Measurements from ENCODE around the gene SLC15A3.

The SLC15A3 gene

GRCh38 chr11:60906132-60906972, 45.6 kb downstream of the SLC15A3 start, which contains the start of gene PRPF19:
Gene PRPF19, minus strand, starts transcription at chr11:60906585. Its CDS starts 203 bp downstream, at chr11:60906382.
- peak within 1 kb of the TSS; percentile 95 for H3K27ac Mint-ChIP-seq
- peaks cover 3% of the 10 kb centered on the region for H3K36me3 Mint-ChIP-seq
- peaks cover 39% of the 10 kb centered on the region for H3K4me1 Mint-ChIP-seq
- no peaks in the 10 kb centered on the region for H3K9me3 Mint-ChIP-seq
- no peaks in the 10 kb centered on the region for H3K27me3 Mint-ChIP-seq
- peak within 1 kb of the TSS; percentile 97 for H3K4me3 Mint-ChIP-seq

GRCh38 chr11:60905551-60906113, 46.3 kb downstream of the SLC15A3 start:
- H3K9me3 Mint-ChIP-seq: no peaks in the 10 kb centered on the region
- no peaks in the 10 kb centered on the region for H3K27me3 Mint-ChIP-seq
- peak overlapping the region; percentile 95 for H3K27ac Mint-ChIP-seq
- peaks cover 3% of the 10 kb centered on the region for H3K36me3 Mint-ChIP-seq
- H3K4me3 Mint-ChIP-seq: peak overlapping the region; percentile 97
- H3K4me1 Mint-ChIP-seq: peaks cover 32% of the 10 kb centered on the region

- H3K27ac Mint-ChIP-seq: peak overlapping the region; percentile 95
- no peaks in the 10 kb centered on the region for H3K9me3 Mint-ChIP-seq
- peak overlapping the region; percentile 97 for H3K4me3 Mint-ChIP-seq
- H3K27me3 Mint-ChIP-seq: no peaks in the 10 kb centered on the region
- H3K36me3 Mint-ChIP-seq: peaks cover 3% of the 10 kb centered on the region
- peaks cover 30% of the 10 kb centered on the region for H3K4me1 Mint-ChIP-seq
Measured at GRCh38 chr11:60905047-60905446, 46.9 kb downstream of the SLC15A3 start.

GRCh38 chr11:60902625-60903024, 49.4 kb downstream of the SLC15A3 start:
- Mint-ChIP-seq H3K4me3 (no peak overlapping the region), H3K27me3 (no peaks in the 10 kb centered on the region), H3K4me1 (peaks cover 32% of the 10 kb centered on the region), H3K27ac (peak overlapping the region; percentile 68), H3K9me3 (no peaks in the 10 kb centered on the region), H3K36me3 (peaks cover 9% of the 10 kb centered on the region)

- no peaks in the 10 kb centered on the region for H3K27me3 Mint-ChIP-seq
- H3K4me3 Mint-ChIP-seq: no peak overlapping the region
- peaks cover 14% of the 10 kb centered on the region for H3K36me3 Mint-ChIP-seq
- H3K9me3 Mint-ChIP-seq: no peaks in the 10 kb centered on the region
- H3K4me1 Mint-ChIP-seq: peaks cover 26% of the 10 kb centered on the region
- H3K27ac Mint-ChIP-seq: no peak overlapping the region
Measured at GRCh38 chr11:60900673-60901404, 51.1 kb downstream of the SLC15A3 start.

GRCh38 chr11:60899977-60900376, 52.0 kb downstream of the SLC15A3 start:
- Mint-ChIP-seq H3K27me3 (no peaks in the 10 kb centered on the region), H3K9me3 (no peaks in the 10 kb centered on the region), H3K4me3 (no peak overlapping the region), H3K36me3 (peaks cover 18% of the 10 kb centered on the region), H3K4me1 (peaks cover 21% of the 10 kb centered on the region), H3K27ac (peak overlapping the region; percentile 81)

- Mint-ChIP-seq H3K36me3 (peaks cover 18% of the 10 kb centered on the region), H3K4me3 (no peak overlapping the region)
Measured at GRCh38 chr11:60899046-60899936, 52.7 kb downstream of the SLC15A3 start.

GRCh38 chr11:60897496-60897895, 54.5 kb downstream of the SLC15A3 start:
- H3K4me1 Mint-ChIP-seq: peaks cover 4% of the 10 kb centered on the region
- H3K27ac Mint-ChIP-seq: peak overlapping the region; percentile 15
- H3K9me3 Mint-ChIP-seq: no peaks in the 10 kb centered on the region
- H3K36me3 Mint-ChIP-seq: peaks cover 16% of the 10 kb centered on the region
- no peak overlapping the region for H3K4me3 Mint-ChIP-seq
- H3K27me3 Mint-ChIP-seq: no peaks in the 10 kb centered on the region

More at GRCh38 chr11:60899046-60899936, 52.7 kb downstream of the SLC15A3 start:
- H3K4me1 Mint-ChIP-seq: peaks cover 16% of the 10 kb centered on the region
- H3K27me3 Mint-ChIP-seq: no peaks in the 10 kb centered on the region
- H3K9me3 Mint-ChIP-seq: no peaks in the 10 kb centered on the region
- no peak overlapping the region for H3K27ac Mint-ChIP-seq

GRCh38 chr11:60895687-60896086, 56.3 kb downstream of the SLC15A3 start:
- peaks cover 19% of the 10 kb centered on the region for H3K36me3 Mint-ChIP-seq
- H3K9me3 Mint-ChIP-seq: no peaks in the 10 kb centered on the region
- no peak overlapping the region for H3K4me3 Mint-ChIP-seq
- H3K4me1 Mint-ChIP-seq: peaks cover 4% of the 10 kb centered on the region
- no peaks in the 10 kb centered on the region for H3K27me3 Mint-ChIP-seq
- H3K27ac Mint-ChIP-seq: no peak overlapping the region

- H3K27me3 Mint-ChIP-seq: no peaks in the 10 kb centered on the region
- no peaks in the 10 kb centered on the region for H3K4me1 Mint-ChIP-seq
- H3K4me3 Mint-ChIP-seq: no peak overlapping the region
- no peaks in the 10 kb centered on the region for H3K9me3 Mint-ChIP-seq
- H3K36me3 Mint-ChIP-seq: peaks cover 14% of the 10 kb centered on the region
- H3K27ac Mint-ChIP-seq: no peak overlapping the region
Measured at GRCh38 chr11:60891103-60891741, 60.8 kb downstream of the SLC15A3 start.

GRCh38 chr11:60890696-60891095, 61.3 kb downstream of the SLC15A3 start:
- Mint-ChIP-seq H3K4me1 (no peaks in the 10 kb centered on the region), H3K9me3 (no peaks in the 10 kb centered on the region), H3K4me3 (no peak overlapping the region), H3K27me3 (no peaks in the 10 kb centered on the region), H3K36me3 (peaks cover 12% of the 10 kb centered on the region), H3K27ac (no peak overlapping the region)

GRCh38 chr11:60889869-60890311, 62.1 kb downstream of the SLC15A3 start:
- H3K36me3 Mint-ChIP-seq: peaks cover 10% of the 10 kb centered on the region
- no peaks in the 10 kb centered on the region for H3K27me3 Mint-ChIP-seq
- peak overlapping the region; percentile 0 for H3K27ac Mint-ChIP-seq
- H3K4me1 Mint-ChIP-seq: no peaks in the 10 kb centered on the region
- no peaks in the 10 kb centered on the region for H3K9me3 Mint-ChIP-seq
- H3K4me3 Mint-ChIP-seq: no peak overlapping the region

- Mint-ChIP-seq H3K36me3 (peaks cover 12% of the 10 kb centered on the region), H3K27me3 (no peaks in the 10 kb centered on the region), H3K4me1 (no peaks in the 10 kb centered on the region), H3K9me3 (no peaks in the 10 kb centered on the region), H3K4me3 (no peak overlapping the region), H3K27ac (no peak overlapping the region)
Measured at GRCh38 chr11:60887556-60887955, 64.4 kb downstream of the SLC15A3 start.

All from activated naive CD4-positive, alpha-beta T cell treated with anti-CD3 and anti-CD28 coated beads, Interleukin-2, amount 50 U/mL, for 24 hours (primary cell).